B cell (primary cell): Measurements from ENCODE around the gene TMEM203. TPM values are rescaled to one million over a fixed set of nuclear protein-coding genes. Genes with fewer than 3 reads are reported as not detected.

Source experiments
- ATAC-seq: fragments of 200-7000 bp; cut with Tn5 transposase; one replicate; pipeline ENCODE4 v1.10.0; 2021; ENCODE audit warnings: low read depth, mild to moderate bottlenecking, moderate number of reproducible peaks, moderate library complexity
- CTCF ChIA-PET: fragments of 350-600 bp; sonication (Branson Sonifier 250); formaldehyde crosslinking; loops from one replicate; lab custom pipeline; 2021; ENCODE audit warnings: antibody characterized with exemption, inconsistent platforms; lab: Charles Lee
- POLR2A ChIA-PET: fragments of 350-600 bp; sonication (Branson Sonifier 250); formaldehyde crosslinking; loops from one replicate; lab custom pipeline; 2021; ENCODE audit warnings: antibody characterized with exemption; lab: Charles Lee
- DNase-seq: peaks from one replicate; pipeline ENCODE4 v3.0.0; 2013
- H2AFZ ChIP-seq: 2 replicates; pipeline ENCODE4 v1.6.1; 2012; ENCODE audit warnings: mild to moderate bottlenecking, low read depth, low read length; ENCODE audit not compliant: insufficient read depth, poor library complexity, severe bottlenecking
- H3K27ac ChIP-seq, 2 donors: 1 replicate in 1 of 2; 2 replicates in 1 of 2; pipeline ENCODE4 v1.5.1; 2012 to 2013; ENCODE audit warnings: low read length in 2 of 2, mild to moderate bottlenecking in 2 of 2, moderate library complexity in 1 of 2
- H3K27me3 ChIP-seq, 4 experiments: fragments of 200-600 bp in 1 of 4; sonication (generic) in 1 of 4; replicated peaks in 1 of 4; 1 replicate in 2 of 4; 2 replicates in 2 of 4; pipeline versions ENCODE4 v1.6.1 to v1.7.0; 2013 to 2016; ENCODE audit warnings: low read length in 3 of 4, mild to moderate bottlenecking in 2 of 4, mixed read lengths in 1 of 4, moderate library complexity in 1 of 4; ENCODE audit not compliant: insufficient read depth in 4 of 4, control insufficient read depth in 3 of 4; ENCODE audit errors: control extremely low read depth in 1 of 4
- H3K36me3 ChIP-seq, 2 experiments: replicated peaks in 1 of 2; 1 replicate in 1 of 2; 2 replicates in 1 of 2; pipeline versions ENCODE4 v1.6.1 to v1.7.1; 2013; ENCODE audit warnings: low read length in 1 of 2; ENCODE audit not compliant: insufficient read depth in 2 of 2, control insufficient read depth in 1 of 2; ENCODE audit errors: control extremely low read depth in 1 of 2, extremely low read depth in 1 of 2
- H3K4me1 ChIP-seq, 2 donors: fragments of 200-600 bp in 1 of 2; sonication (generic) in 1 of 2; 1 replicate in 1 of 2; 2 replicates in 1 of 2; pipeline versions ENCODE4 v1.5.1 to v1.6.1; 2013 to 2017; ENCODE audit warnings: low read length in 2 of 2; ENCODE audit not compliant: control insufficient read depth in 2 of 2, insufficient read depth in 2 of 2
- H3K4me2 ChIP-seq: replicated peaks from 2 replicates; pipeline ENCODE3; 2012; ENCODE audit warnings: mild to moderate bottlenecking, low read depth, low read length; ENCODE audit not compliant: poor library complexity, severe bottlenecking
- H3K4me3 ChIP-seq, 5 experiments: fragments of 200-600 bp in 1 of 5; sonication (generic) in 1 of 5; 1 replicate in 3 of 5; 2 replicates in 2 of 5; pipeline versions ENCODE4 v1.5.1 to v1.7.0; 2011 to 2016; ENCODE audit warnings: low read length in 4 of 5, mild to moderate bottlenecking in 4 of 5, low read depth in 2 of 5, control low read depth in 1 of 5, moderate library complexity in 1 of 5; ENCODE audit not compliant: insufficient read depth in 1 of 5; ENCODE audit errors: control extremely low read depth in 1 of 5, extremely low read depth in 1 of 5
- H3K79me2 ChIP-seq: fragments of 200-600 bp; sonication (generic); one replicate; pipeline ENCODE4 v1.6.0; 2016; ENCODE audit warnings: low read length; ENCODE audit not compliant: control insufficient read depth, insufficient read depth
- H3K9ac ChIP-seq: fragments of 200-600 bp; sonication (generic); 2 replicates; pipeline ENCODE4 v1.6.1; 2017; ENCODE audit warnings: mild to moderate bottlenecking, low read length, moderate library complexity
- H3K9me3 ChIP-seq, 3 donors: one replicate each; pipeline versions ENCODE4 v1.6.1 to v1.7.1; 2013; ENCODE audit warnings: low read length in 2 of 3; ENCODE audit not compliant: control insufficient read depth in 2 of 3, insufficient read depth in 1 of 3; ENCODE audit errors: control extremely low read depth in 1 of 3
- H4K20me1 ChIP-seq: 2 replicates; pipeline ENCODE4 v1.6.0; 2012; ENCODE audit warnings: mild to moderate bottlenecking, low read length; ENCODE audit not compliant: insufficient read depth, control insufficient read depth, poor library complexity, severe bottlenecking
- H3K27ac Mint-ChIP-seq: one replicate; pipeline ENCODE4 v1.8.0; 2021; ENCODE audit warnings: mixed read lengths
- H3K27me3 Mint-ChIP-seq: one replicate; pipeline ENCODE4 v1.8.0; 2021; ENCODE audit warnings: mixed read lengths
- H3K4me1 Mint-ChIP-seq: one replicate; pipeline ENCODE4 v1.8.0; 2021; ENCODE audit warnings: mixed read lengths
- H3K4me3 Mint-ChIP-seq: one replicate; pipeline ENCODE4 v1.8.0; 2021; ENCODE audit warnings: mixed read lengths
- H3K9me3 Mint-ChIP-seq: one replicate; pipeline ENCODE4 v1.8.0; 2022; ENCODE audit warnings: mixed read lengths; ENCODE audit not compliant: insufficient read depth
- EZH2 ChIP-seq: IDR thresholded peaks from 2 replicates; pipeline ENCODE4 v1.6.1; 2012; ENCODE audit warnings: borderline replicate concordance, low read depth, mild to moderate bottlenecking, moderate library complexity, low read length; ENCODE audit not compliant: insufficient read depth, poor library complexity, severe bottlenecking
- WGBS: methylation state at CpG from one replicate; pipeline ENCODE4 v1.1.5; 2013; ENCODE audit warnings: missing lambda C conversion rate; ENCODE audit not compliant: insufficient coverage; 5-methylcytosine and 5-hydroxymethylcytosine counted together
- intact Hi-C: fragments of 100-400 bp; cut with micrococcal nuclease; formaldehyde crosslinking; loops from one replicate; pipeline ENCODE4 v1.10.0; 2022
- polyA plus RNA-seq: library from polyadenylated mRNA; depleted of rRNA; stranded (reverse); fragments of >200 nt; gene quantifications from 2 replicates; pipeline ENCODE4 v1.2.3, GENCODE V29; 2012
- total RNA-seq, 2 donors: library from RNA; stranded (reverse); fragments of 120-200 nt in 1 of 2; gene quantifications; 1 replicate in 1 of 2; 2 replicates in 1 of 2; pipeline versions ENCODE4 v1.2.3 to v1.2.4, GENCODE V29; 2013 to 2022
- TF ChIP-seq, protein P1 (sequence below): fragments of 200-600 bp; IDR thresholded peaks from one replicate; pipeline ENCODE4 v1.8.0; 2022; ENCODE audit warnings: antibody characterized with exemption, mild to moderate bottlenecking

TMEM203 gene
- total and polyA plus RNA-seq, 2 donors (not counting 1 experiment from before 2014, with no cell fraction given) = 20.6 to 35.7 TPM

DNA sequence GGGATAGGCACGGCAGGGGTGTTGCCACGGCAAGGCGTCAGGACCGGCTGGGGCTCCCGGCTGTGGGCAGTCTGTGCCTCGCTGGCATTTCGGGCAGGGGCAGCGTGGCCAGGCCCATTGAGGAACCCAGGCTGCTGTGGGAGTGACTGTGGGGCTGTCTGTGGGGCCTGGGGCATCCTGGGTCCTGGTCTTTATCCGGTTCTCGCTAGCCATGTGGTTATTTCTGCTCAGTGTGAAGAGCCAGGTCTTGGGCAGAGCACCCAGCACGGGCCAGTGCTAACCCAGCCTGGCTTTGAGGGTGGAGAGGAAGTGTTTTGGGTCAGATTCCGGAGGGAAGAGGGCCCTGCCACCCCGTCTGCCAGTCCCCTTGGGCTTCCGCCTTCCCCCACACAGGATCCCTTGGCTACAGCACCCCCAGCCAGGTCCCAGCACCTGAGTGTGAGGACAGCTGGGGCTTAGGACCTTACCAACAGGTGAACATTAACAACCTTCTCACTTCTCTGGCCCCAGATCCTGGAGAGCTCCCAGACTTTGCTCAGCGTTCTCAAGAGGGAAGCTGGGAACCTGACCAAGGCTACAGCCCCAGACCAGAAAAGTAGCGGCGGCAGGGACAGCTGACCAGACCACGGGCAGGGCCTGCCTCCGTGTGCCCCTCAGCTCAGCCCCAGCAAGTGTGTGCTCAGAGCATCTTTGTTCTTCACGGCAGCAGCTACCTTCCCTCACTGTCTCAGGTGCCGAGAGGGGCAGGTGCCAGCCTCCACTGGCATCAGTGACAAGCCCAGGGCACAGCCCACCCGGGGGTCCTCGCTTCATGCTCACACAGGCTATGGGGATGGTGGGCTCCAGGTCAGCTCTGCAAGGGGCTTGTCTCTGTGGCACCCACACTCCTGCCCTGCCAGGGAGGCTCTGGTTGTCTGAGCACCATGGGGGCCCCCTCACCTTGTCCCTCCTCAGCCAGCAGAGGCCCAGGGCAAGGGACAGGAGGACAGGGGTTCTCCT is 15.9 kb downstream of the TMEM203 start:
- intact Hi-C loops = loop anchor here (1.0 to 5.0 kb wide), 2 partner anchors 34 to 62 kb away; no protein-coding TSS in a partner anchor
- no peak for DNase-seq
- Mint-ChIP-seq H3K27ac (peak overlapping the region; percentile 97), H3K27me3 (no peaks in the 10 kb centered on the region), H3K4me3 (peak overlapping the region; percentile 96), H3K4me1 (peaks cover 36% of the 10 kb centered on the region), H3K9me3 (no peaks in the 10 kb centered on the region)
- H4K20me1 ChIP-seq = peaks cover 54% of the 10 kb centered on the region
- TF ChIP-seq, protein P1, sequence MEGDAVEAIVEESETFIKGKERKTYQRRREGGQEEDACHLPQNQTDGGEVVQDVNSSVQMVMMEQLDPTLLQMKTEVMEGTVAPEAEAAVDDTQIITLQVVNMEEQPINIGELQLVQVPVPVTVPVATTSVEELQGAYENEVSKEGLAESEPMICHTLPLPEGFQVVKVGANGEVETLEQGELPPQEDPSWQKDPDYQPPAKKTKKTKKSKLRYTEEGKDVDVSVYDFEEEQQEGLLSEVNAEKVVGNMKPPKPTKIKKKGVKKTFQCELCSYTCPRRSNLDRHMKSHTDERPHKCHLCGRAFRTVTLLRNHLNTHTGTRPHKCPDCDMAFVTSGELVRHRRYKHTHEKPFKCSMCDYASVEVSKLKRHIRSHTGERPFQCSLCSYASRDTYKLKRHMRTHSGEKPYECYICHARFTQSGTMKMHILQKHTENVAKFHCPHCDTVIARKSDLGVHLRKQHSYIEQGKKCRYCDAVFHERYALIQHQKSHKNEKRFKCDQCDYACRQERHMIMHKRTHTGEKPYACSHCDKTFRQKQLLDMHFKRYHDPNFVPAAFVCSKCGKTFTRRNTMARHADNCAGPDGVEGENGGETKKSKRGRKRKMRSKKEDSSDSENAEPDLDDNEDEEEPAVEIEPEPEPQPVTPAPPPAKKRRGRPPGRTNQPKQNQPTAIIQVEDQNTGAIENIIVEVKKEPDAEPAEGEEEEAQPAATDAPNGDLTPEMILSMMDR = no peak
- no peak for TF ChIP-seq EZH2
- 44% methylated on average over 23 of the region's 23 CpGs for WGBS
- H3K27me3 ChIP-seq = no peaks in the 10 kb centered on the region
- peaks cover 26 to 40% of the 10 kb centered on the region in 2 donors for H3K4me1 ChIP-seq
- ATAC-seq = no peak
- H3K79me2 ChIP-seq = peaks cover 86% of the 10 kb centered on the region
- H3K4me2 ChIP-seq = peak overlapping the region; percentile 95
- H3K9me3 ChIP-seq = peaks cover 0 to 3% (median 0%) of the 10 kb centered on the region in 3 donors
- H2AFZ ChIP-seq = peak overlapping the region; percentile 88
- peak overlapping the region; percentile 32 to 99 (median 98) for H3K4me3 ChIP-seq
- CTCF ChIA-PET = interaction anchor here (0.7 to 4.0 kb wide), 13 partner anchors 9 to 143 kb away, joined by 3 to 42 read pairs (median 3); partner anchors contain the start of genes CYSRT1, DPP7, NPDC1 and RNF224
- H3K9ac ChIP-seq = peak overlapping the region; percentile 94
- POLR2A ChIA-PET = interaction anchor here (0.7 to 2.7 kb wide), 10 partner anchors 9 to 103 kb away, joined by 3 to 21 read pairs (median 8); partner anchors contain the start of genes MAN1B1, RNF208, TOR4A and TPRN
- peaks cover 0 to 36% of the 10 kb centered on the region in 2 experiments for H3K36me3 ChIP-seq
- peak overlapping the region; percentile 74 to 90 for H3K27ac ChIP-seq
